ENCODE data around the gene KLF2. TPM values are rescaled to one million over a fixed set of nuclear protein-coding genes. Genes with fewer than 3 reads are reported as not detected.
A peak's percentile ranks its signal among the peaks of the same experiment; 100 is the strongest.

KLF2 gene
- total and polyA plus RNA-seq, 4 experiments from 2014 or later: 120 to 437 (median 363) TPM

DNA sequence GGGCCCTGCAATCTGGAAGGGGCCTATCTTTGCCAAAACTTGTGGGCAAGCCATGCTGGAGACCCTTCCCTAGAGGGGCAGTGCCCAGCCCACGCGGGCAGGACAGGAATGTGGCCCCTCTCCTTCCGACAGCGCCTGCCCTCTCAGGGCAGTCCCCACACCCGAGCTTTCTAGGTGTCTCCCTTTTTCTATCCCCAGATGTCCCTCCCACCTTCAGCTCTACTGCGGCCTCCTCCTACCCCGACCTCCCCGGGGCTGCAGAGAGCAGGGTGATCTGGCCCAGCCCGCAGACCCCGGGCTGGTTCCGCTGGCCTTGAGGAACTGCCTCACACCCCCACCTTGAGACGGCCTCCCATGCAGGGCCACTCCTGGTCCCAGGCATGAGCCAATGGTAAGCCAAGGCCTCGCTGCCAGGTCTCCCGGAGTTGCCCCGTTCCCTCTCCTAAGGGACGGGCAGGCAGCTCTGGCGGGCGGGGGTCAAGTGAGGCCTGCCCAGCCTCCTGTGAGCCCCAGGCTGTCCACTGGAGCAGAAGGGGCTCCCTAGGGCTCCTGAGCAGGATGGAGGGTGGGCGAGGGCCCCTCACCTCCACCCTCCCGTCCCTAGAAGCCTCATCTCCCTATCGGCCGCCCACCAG lies 39.7 kb downstream of the KLF2 start:
- Mint-ChIP-seq H3K27ac (peak overlapping the region in 5 of 7 donors; percentile 52 to 94 (median 92)), H3K27me3 (no peaks in the 10 kb centered on the region), H3K9me3 (peaks cover 0 to 4% (median 0%) of the 10 kb centered on the region in 8 donors), H3K4me1 (peaks cover 47 to 80% (median 55%) of the 10 kb centered on the region in 4 donors), H3K36me3 (peaks cover 0 to 9% of the 10 kb centered on the region in 2 donors), H3K4me3 (peak overlapping the region in 3 of 8 donors; percentile 38 to 81 (median 40))
- ChIA-PET POLR2A (ENCODE audit: partially characterized antibody) (interaction anchor here (0.7 to 34.9 kb wide), 4 partner anchors 2 to 81 kb away, joined by 3 to 6478 read pairs (median 1006); partner anchors contain the start of gene KLF2), CTCF (ENCODE audit: partially characterized antibody) (interaction anchor here (4.6 to 8.0 kb wide), 2 partner anchors 19 to 25 kb away, joined by 48 to 56 read pairs; no protein-coding TSS in a partner anchor)
- H3K9me3 ChIP-seq (ENCODE audit: control insufficient read depth in 1 of 2, low read length in 2 of 2): no peaks in the 10 kb centered on the region
- H3K4me3 ChIP-seq (ENCODE audit: low read length in 2 of 2): no peak overlapping the region
- H3K36me3 ChIP-seq (ENCODE audit: insufficient read depth, low read length): no peaks in the 10 kb centered on the region
- H3K4me1 ChIP-seq (ENCODE audit: insufficient read depth, low read length): peaks cover 100% of the 10 kb centered on the region
- H3K27ac ChIP-seq (ENCODE audit: low read depth, low read length): peak overlapping the region; percentile 89
- no peak for DNase-seq
- intact Hi-C loops (cut with micrococcal nuclease): no loop called here
- H3K27me3 ChIP-seq (ENCODE audit: insufficient read depth, low read length): no peaks in the 10 kb centered on the region

DNA sequence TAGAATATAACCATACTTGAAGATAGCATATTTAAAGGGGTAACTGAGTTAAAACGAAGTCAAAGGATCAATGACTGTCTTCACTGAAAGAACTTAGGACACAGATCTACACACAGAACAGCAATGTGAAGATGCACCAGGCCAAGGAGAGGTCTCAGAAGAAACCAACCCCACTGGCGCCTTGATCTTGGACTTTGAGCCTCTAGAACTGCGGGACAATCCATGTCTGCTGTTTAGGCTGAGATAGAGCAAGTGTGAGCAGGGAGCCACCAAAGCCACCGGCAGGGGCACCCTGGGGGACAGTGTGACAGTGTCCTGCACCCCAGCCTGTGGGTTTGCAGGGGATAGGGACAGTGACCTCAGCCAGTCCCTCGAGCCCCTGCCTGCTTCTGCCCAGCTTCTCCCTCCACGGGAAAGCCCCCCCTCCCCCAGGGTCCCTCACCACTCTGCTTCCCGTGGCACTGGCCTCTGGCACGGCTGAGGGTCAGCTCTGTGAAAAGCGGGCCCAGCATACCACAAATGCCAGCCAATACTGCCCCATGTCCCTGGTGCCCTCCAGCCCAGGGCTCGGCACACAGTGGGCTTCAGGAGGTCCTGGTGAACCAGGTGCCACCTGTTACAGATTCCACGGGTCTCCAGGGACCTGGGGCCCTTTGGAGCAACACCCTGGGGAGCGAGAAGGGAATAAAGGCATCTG lies 40.8 kb downstream of the KLF2 start:
- intact Hi-C loops (cut with micrococcal nuclease): no loop called here
- Mint-ChIP-seq H3K36me3 (peaks cover 0 to 9% of the 10 kb centered on the region in 2 donors), H3K27me3 (no peaks in the 10 kb centered on the region), H3K27ac (peak overlapping the region in 4 of 7 donors; percentile 92 to 94 (median 92)), H3K4me1 (peaks cover 41 to 69% (median 45%) of the 10 kb centered on the region in 4 donors), H3K4me3 (peak overlapping the region in 6 of 8 donors; percentile 49 to 93 (median 74)), H3K9me3 (peaks cover 0 to 7% (median 0%) of the 10 kb centered on the region in 8 donors)
- Histone ChIP-seq H3K4me3 (ENCODE audit: low read length in 2 of 2) (peak overlapping the region; percentile 6 to 32), H3K36me3 (ENCODE audit: insufficient read depth, low read length) (no peaks in the 10 kb centered on the region), H3K27ac (ENCODE audit: low read depth, low read length) (peak overlapping the region; percentile 89), H3K4me1 (ENCODE audit: insufficient read depth, low read length) (peaks cover 100% of the 10 kb centered on the region), H3K27me3 (ENCODE audit: insufficient read depth, low read length) (no peaks in the 10 kb centered on the region), H3K9me3 (ENCODE audit: control insufficient read depth in 1 of 2, low read length in 2 of 2) (no peaks in the 10 kb centered on the region)
- ChIA-PET CTCF (ENCODE audit: partially characterized antibody) (interaction anchor here (0.7 to 10.2 kb wide), 7 partner anchors 11 to 119 kb away, joined by 3 to 143 read pairs (median 13); no protein-coding TSS in a partner anchor), POLR2A (ENCODE audit: partially characterized antibody) (interaction anchor here (0.7 to 34.9 kb wide), 10 partner anchors 3 to 114 kb away, joined by 3 to 6478 read pairs (median 13); partner anchors contain the start of gene KLF2)
- DNase-seq: no peak

DNA sequence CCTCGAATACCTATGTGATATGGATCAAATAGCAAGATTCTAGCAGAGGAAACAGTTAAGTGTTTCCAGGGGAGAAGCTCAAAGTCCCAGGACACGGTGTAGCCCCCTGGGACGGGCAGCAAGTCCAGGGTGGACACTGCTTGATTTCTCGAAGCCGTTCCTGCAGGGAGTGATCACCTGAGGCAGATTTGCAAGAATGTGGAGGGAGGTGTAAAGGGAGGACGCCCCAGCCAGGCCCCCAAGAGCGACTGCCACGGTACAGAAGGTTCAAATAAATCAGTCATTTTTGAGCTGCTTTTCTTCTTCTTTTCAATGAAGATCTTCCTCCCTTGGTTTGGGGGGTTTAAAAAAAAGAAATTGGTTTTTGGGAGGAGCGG lies 41.4 kb downstream of the KLF2 start:
- DNase-seq: no peak
- Mint-ChIP-seq H3K27ac (no peak overlapping the region), H3K36me3 (peaks cover 0 to 9% of the 10 kb centered on the region in 2 donors), H3K4me1 (peaks cover 35 to 63% (median 44%) of the 10 kb centered on the region in 4 donors), H3K27me3 (no peaks in the 10 kb centered on the region), H3K9me3 (peaks cover 0 to 7% (median 0%) of the 10 kb centered on the region in 8 donors), H3K4me3 (peak overlapping the region in 2 of 8 donors; percentile 93)
- H3K9me3 ChIP-seq (ENCODE audit: control insufficient read depth in 1 of 2, low read length in 2 of 2): no peaks in the 10 kb centered on the region
- intact Hi-C loops (cut with micrococcal nuclease): loop anchor here (2.0 kb wide), 1 partner anchor 15 kb away; no protein-coding TSS in a partner anchor
- CTCF ChIA-PET (ENCODE audit: partially characterized antibody): interaction anchor here (0.7 to 10.2 kb wide), 12 partner anchors 11 to 119 kb away, joined by 3 to 143 read pairs (median 4); partner anchors contain the start of gene KLF2
- no peaks in the 10 kb centered on the region for H3K36me3 ChIP-seq (ENCODE audit: insufficient read depth, low read length)
- H3K27ac ChIP-seq (ENCODE audit: low read depth, low read length): peak overlapping the region; percentile 89
- H3K27me3 ChIP-seq (ENCODE audit: insufficient read depth, low read length): no peaks in the 10 kb centered on the region
- POLR2A ChIA-PET (ENCODE audit: partially characterized antibody): interaction anchor here (1.0 to 34.9 kb wide), 14 partner anchors 4 to 181 kb away, joined by 3 to 6478 read pairs (median 11); partner anchors contain the start of genes AP1M1, FAM32A and KLF2
- H3K4me1 ChIP-seq (ENCODE audit: insufficient read depth, low read length): peaks cover 100% of the 10 kb centered on the region
- peak overlapping the region; percentile 3 to 32 for H3K4me3 ChIP-seq (ENCODE audit: low read length in 2 of 2)

DNA sequence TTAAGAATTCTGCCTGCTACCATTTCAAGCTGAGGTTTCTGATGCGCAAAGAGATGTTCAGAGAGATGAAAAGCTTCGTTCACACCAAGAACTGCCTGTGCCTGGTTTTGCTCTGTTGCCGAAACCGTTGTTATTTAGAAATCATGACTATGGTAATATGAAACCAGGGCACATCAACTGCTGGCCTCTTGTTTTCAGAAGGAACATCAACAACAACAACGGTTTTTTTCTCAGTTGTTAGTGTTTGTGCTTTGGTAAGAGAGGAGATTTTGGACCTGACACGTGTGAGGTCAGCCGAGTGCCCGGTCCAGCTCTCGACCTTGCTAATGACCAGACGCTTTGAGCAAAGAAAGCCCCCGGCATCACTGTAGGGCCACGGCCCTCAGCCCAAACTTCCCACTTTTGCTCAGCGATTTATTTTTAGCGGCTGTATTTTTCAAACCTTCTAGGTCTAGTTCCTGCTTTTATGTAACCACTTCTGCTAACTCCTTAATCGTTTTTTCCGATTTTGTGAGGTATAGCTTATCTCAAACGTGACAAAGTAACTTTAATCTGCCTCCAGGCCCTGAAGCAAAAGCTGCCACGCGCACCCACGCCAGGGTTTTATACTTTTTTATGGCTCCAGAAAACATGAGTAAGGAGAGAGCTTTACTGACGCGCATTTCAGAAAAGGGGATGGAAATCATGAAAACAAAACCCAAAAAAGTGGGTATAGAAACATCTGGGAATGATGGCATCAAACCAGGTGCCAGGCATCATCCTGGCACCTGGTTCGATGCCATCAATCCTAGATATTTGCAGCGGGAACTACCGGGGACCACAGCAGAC lies 42.0 kb downstream of the KLF2 start:
- peaks cover 29 to 57% (median 47%) of the 10 kb centered on the region in 4 donors for H3K4me1 Mint-ChIP-seq
- Histone ChIP-seq H3K36me3 (ENCODE audit: insufficient read depth, low read length) (no peaks in the 10 kb centered on the region), H3K27ac (ENCODE audit: low read depth, low read length) (peak overlapping the region; percentile 89), H3K4me1 (ENCODE audit: insufficient read depth, low read length) (peaks cover 98% of the 10 kb centered on the region), H3K27me3 (ENCODE audit: insufficient read depth, low read length) (no peaks in the 10 kb centered on the region), H3K4me3 (ENCODE audit: low read length in 2 of 2) (peak overlapping the region in 1 of 2 donors; percentile 54), H3K9me3 (ENCODE audit: control insufficient read depth in 1 of 2, low read length in 2 of 2) (no peaks in the 10 kb centered on the region)
- H3K9me3 Mint-ChIP-seq: peaks cover 0 to 7% (median 0%) of the 10 kb centered on the region in 8 donors
- intact Hi-C loops (cut with micrococcal nuclease): loop anchor here (2.0 kb wide), 1 partner anchor 16 kb away; no protein-coding TSS in a partner anchor
- no peak overlapping the region for H3K27ac Mint-ChIP-seq
- DNase-seq: peak; percentile 72 to 81 (median 78)
- peaks cover 0 to 10% of the 10 kb centered on the region in 2 donors for H3K36me3 Mint-ChIP-seq
- CTCF ChIA-PET (ENCODE audit: partially characterized antibody): interaction anchor here (0.9 to 10.2 kb wide), 11 partner anchors 10 to 120 kb away, joined by 3 to 143 read pairs (median 5); partner anchors contain the start of gene KLF2
- H3K4me3 Mint-ChIP-seq: peak overlapping the region in 2 of 8 donors; percentile 93
- H3K27me3 Mint-ChIP-seq: no peaks in the 10 kb centered on the region
- POLR2A ChIA-PET (ENCODE audit: partially characterized antibody): interaction anchor here (1.0 to 34.9 kb wide), 19 partner anchors 4 to 223 kb away, joined by 3 to 6478 read pairs (median 7); partner anchors contain the start of genes AP1M1, FAM32A, HSH2D and KLF2

DNA sequence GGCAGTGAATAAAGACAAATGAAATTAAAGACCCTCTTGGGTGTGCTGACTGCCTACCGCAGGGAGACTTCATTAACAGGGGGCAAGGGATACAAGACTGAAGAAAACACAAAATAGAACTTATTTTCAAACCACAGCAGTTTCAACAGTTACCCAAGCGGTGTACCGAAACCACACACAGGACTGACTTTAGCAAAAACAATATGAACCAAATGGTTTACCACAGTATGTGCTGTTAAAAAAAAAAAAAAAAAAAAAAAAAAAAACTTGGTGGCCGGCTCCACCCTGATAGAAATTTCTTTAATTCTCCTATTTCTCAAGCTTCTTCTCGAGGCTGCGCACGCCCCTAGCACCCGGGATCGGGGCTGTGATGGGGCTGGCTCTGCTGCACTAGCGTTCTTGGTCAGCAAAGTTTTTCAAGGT lies 42.6 kb downstream of the KLF2 start:
- H3K4me3 ChIP-seq (ENCODE audit: low read length in 2 of 2): peak overlapping the region; percentile 56 to 67
- H3K27me3 Mint-ChIP-seq: no peaks in the 10 kb centered on the region
- H3K36me3 Mint-ChIP-seq: peaks cover 0 to 11% of the 10 kb centered on the region in 2 donors
- H3K27ac Mint-ChIP-seq: no peak overlapping the region
- DNase-seq: peak; percentile 78 to 84 (median 83)
- no peaks in the 10 kb centered on the region for H3K36me3 ChIP-seq (ENCODE audit: insufficient read depth, low read length)
- H3K4me1 ChIP-seq (ENCODE audit: insufficient read depth, low read length): peaks cover 98% of the 10 kb centered on the region
- peaks cover 0 to 7% (median 0%) of the 10 kb centered on the region in 8 donors for H3K9me3 Mint-ChIP-seq
- POLR2A ChIA-PET (ENCODE audit: partially characterized antibody): interaction anchor here (0.6 to 34.9 kb wide), 21 partner anchors 5 to 917 kb away, joined by 3 to 6478 read pairs (median 6); partner anchors contain the start of genes AP1M1, FAM32A, HSH2D and KLF2
- CTCF ChIA-PET (ENCODE audit: partially characterized antibody): interaction anchor here (0.7 to 10.2 kb wide), 8 partner anchors 10 to 121 kb away, joined by 3 to 143 read pairs (median 12); no protein-coding TSS in a partner anchor
- H3K4me1 Mint-ChIP-seq: peaks cover 23 to 55% (median 47%) of the 10 kb centered on the region in 4 donors
- no peaks in the 10 kb centered on the region for H3K9me3 ChIP-seq (ENCODE audit: control insufficient read depth in 1 of 2, low read length in 2 of 2)
- intact Hi-C loops (cut with micrococcal nuclease): loop anchor here (2.0 kb wide), 1 partner anchor 16 kb away; no protein-coding TSS in a partner anchor
- peak overlapping the region; percentile 89 for H3K27ac ChIP-seq (ENCODE audit: low read depth, low read length)
- peak overlapping the region in 2 of 8 donors; percentile 93 for H3K4me3 Mint-ChIP-seq
- H3K27me3 ChIP-seq (ENCODE audit: insufficient read depth, low read length): no peaks in the 10 kb centered on the region

Data from CD4-positive, alpha-beta memory T cell (primary cell).